NB4 (cell line): Measurements from ENCODE around the gene SMYD3.

Source experiments
- DNase-seq: peaks from one replicate; pipeline ENCODE4 v3.0.0; 2010; ENCODE audit warnings: low read depth
- H3K4me3 ChIP-seq: one replicate; pipeline ENCODE4 v1.5.1; 2011; ENCODE audit warnings: mild to moderate bottlenecking, low read depth, low read length, moderate library complexity
- MYC ChIP-seq: IDR thresholded peaks from 2 replicates; pipeline ENCODE4 v1.6.1; 2011; ENCODE audit warnings: low read depth, low read length
- POLR2A ChIP-seq: IDR thresholded peaks from 2 replicates; pipeline ENCODE4 v1.6.1; 2011; ENCODE audit warnings: mild to moderate bottlenecking; ENCODE audit not compliant: insufficient read length; ENCODE audit errors: extremely low read depth
- TF ChIP-seq, protein P1 (sequence below): IDR thresholded peaks from one replicate; pipeline ENCODE4 v1.5.1; 2012; ENCODE audit warnings: low read depth, low read length
- TF ChIP-seq, protein P2 (sequence below): IDR thresholded peaks from 2 replicates; pipeline ENCODE4 v1.6.1; 2011; ENCODE audit warnings: low read depth, low read length

Gene SMYD3

DNA sequence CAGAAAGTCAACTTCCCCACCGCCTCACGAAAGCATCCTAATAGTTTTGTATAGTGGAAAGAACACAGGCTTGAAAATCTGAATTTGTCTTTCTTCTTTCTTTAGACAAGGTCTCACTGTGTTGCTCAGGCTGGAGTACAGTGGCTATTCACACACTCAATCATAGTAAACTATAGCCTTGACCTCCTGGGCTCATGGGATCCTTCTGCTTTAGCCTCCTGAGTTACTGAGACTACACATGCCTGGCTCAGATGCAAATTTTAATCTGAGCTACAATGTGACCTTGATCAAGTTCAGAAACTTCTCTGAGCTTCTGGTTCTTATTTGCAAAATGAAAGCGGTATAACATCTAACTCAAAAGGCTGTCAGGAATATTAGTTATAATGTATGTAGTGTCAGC lies 362.1 kb downstream of the SMYD3 start:
- TF ChIP-seq, protein P1, sequence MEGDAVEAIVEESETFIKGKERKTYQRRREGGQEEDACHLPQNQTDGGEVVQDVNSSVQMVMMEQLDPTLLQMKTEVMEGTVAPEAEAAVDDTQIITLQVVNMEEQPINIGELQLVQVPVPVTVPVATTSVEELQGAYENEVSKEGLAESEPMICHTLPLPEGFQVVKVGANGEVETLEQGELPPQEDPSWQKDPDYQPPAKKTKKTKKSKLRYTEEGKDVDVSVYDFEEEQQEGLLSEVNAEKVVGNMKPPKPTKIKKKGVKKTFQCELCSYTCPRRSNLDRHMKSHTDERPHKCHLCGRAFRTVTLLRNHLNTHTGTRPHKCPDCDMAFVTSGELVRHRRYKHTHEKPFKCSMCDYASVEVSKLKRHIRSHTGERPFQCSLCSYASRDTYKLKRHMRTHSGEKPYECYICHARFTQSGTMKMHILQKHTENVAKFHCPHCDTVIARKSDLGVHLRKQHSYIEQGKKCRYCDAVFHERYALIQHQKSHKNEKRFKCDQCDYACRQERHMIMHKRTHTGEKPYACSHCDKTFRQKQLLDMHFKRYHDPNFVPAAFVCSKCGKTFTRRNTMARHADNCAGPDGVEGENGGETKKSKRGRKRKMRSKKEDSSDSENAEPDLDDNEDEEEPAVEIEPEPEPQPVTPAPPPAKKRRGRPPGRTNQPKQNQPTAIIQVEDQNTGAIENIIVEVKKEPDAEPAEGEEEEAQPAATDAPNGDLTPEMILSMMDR, result no peak
- TF ChIP-seq, protein P2, sequence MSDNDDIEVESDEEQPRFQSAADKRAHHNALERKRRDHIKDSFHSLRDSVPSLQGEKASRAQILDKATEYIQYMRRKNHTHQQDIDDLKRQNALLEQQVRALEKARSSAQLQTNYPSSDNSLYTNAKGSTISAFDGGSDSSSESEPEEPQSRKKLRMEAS, result no peak
- TF ChIP-seq POLR2A (no peak), MYC (no peak)
- no peak for DNase-seq

DNA sequence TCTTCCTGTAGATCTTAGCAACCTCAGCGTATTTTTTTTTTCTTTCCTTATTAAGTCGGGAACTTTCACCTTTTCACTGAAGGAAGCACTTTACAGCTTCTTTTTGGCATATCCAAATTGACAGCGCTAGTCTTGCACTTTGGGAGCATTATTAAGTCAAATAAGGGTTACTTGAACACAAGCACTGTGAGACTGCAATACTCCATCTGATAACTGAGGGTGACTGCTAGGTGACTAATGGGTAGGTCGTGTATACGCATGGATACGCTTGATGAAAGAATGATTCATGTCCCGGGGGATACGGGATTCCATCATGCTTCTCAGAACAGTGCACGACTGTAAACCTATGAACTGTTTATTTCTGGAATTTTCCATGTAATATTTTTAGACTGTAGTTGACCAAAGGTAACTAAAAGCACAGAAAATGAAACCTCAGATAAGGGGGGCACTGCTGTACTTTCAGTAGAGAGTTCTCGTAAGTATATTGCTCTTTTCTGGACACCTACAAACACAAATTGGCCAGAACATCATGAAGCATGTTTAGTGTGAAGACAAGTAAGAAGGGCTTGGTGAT lies 364.7 kb downstream of the SMYD3 start:
- TF ChIP-seq, protein P2, result no peak
- TF ChIP-seq, protein P1, result no peak
- no peak for TF ChIP-seq POLR2A
- no peak for TF ChIP-seq MYC
- no peak overlapping the region for H3K4me3 ChIP-seq
- DNase-seq, result peak; percentile 21

More for the DNA sequence above, 362.1 kb downstream of the SMYD3 start:
- no peak overlapping the region for H3K4me3 ChIP-seq

DNA sequence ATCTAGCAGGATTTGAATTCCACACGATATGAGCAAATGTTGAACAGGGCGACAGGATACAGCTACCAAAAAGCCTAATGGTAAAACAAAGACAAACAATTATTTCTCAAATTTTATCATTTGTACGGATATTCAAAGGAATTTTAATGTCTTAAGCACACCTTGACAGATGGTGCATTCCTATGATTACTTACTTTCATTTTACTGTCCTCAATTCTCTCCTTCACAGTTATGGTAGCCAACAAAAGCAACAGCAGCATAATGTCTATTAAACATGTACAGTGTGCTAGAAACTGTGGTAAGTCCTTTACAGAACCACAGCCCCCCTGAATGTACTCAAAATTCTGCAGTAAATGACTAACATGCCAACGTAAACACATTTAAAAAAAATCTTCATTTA lies 365.8 kb downstream of the SMYD3 start:
- no peak for DNase-seq
- TF ChIP-seq, protein P1, result no peak
- TF ChIP-seq MYC (no peak), POLR2A (no peak)
- TF ChIP-seq, protein P2, result no peak
- no peak overlapping the region for H3K4me3 ChIP-seq

DNA sequence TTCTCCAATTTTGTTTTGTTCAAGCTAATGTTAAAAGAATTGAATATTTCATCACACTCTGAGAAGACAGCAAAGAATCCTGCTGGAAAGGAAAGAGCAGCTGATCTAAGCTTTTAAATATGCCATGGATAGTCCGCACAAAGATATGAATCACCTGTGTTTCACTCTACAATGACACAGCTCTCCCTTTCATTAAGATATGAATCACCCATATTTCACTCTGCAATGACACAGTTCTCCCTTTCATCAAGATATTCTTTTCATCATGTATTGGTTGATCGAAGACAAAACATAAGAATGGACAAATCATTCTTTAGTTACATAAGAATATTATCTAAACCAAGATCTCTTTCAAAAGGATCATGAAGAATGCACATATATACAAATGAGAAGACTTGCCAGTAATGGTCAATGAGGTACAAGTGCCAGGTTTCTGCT lies 367.3 kb downstream of the SMYD3 start:
- no peak for DNase-seq
- no peak overlapping the region for H3K4me3 ChIP-seq
- TF ChIP-seq, protein P1, result no peak

DNA sequence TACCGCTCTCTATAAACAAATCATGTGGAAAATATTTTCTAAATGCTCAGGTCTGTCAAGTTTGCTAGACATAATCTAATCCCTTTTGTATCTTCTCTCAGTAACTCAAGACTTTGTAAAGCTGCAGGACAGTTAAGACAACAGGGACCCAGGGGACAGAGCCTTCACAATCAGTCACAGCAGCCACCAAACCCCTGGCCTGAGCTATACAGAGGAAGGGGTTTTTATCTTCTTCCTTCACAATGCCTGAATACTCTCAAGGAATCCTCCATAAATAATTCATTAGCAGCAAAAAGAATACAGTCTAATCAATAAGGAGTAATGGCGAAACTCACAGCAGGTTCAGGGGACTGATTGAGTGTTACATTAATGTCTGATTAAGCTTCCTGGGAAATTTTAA lies 368.3 kb downstream of the SMYD3 start:
- DNase-seq, result no peak
- TF ChIP-seq POLR2A, result no peak
- TF ChIP-seq, protein P2, result no peak
- TF ChIP-seq, protein P1, result no peak
- TF ChIP-seq MYC, result no peak
- no peak overlapping the region for H3K4me3 ChIP-seq

DNA sequence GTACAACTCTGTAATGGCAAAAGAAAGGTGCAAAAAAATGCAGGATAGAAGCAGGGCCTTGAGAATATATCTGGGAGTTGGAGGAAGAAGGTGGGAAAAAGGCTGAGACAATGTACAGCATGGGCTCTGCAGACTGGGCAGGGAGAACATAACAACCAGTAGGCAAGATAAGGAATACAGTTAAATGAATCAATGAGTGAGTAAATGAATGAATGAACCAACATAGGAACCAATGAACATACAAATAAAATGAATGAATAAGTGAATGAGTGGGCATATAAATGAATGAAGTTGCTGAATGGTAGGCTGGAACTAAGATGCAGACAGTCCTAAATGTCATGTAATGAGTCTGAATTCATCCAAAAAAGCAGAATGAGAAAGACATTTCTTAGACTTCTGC lies 370.6 kb downstream of the SMYD3 start:
- no peak for TF ChIP-seq MYC
- TF ChIP-seq POLR2A, result no peak
- TF ChIP-seq, protein P1, result no peak
- TF ChIP-seq, protein P2, result no peak
- H3K4me3 ChIP-seq, result no peak overlapping the region
- no peak for DNase-seq
